SK-N-SH treated with all-trans-retinoic acid at 6 μM for 48 hours (cell line): Measurements from ENCODE around the gene ACTR8.

ENCODE experiments used
- BACH2 ChIP-seq: fragments of 250-450 bp; sonication (Bioruptor Pico); IDR thresholded peaks from 2 replicates; pipeline ENCODE4 v1.9.0; 2021; ENCODE audit warnings: mild to moderate bottlenecking, borderline replicate concordance
- CSRNP3 ChIP-seq: fragments of 250-450 bp; sonication (Bioruptor Pico); IDR thresholded peaks from 2 replicates; pipeline ENCODE4 v1.5.1; 2021; ENCODE audit warnings: mild to moderate bottlenecking, moderate library complexity
- GLIS3 ChIP-seq: fragments of 250-450 bp; sonication (Bioruptor Pico); IDR thresholded peaks from 2 replicates; pipeline ENCODE4 v1.5.0; 2020; ENCODE audit warnings: mild to moderate bottlenecking, moderate library complexity
- TOX ChIP-seq: fragments of 250-450 bp; sonication (Bioruptor Pico); IDR thresholded peaks from 2 replicates; pipeline ENCODE4 v1.8.0; 2021; ENCODE audit warnings: mild to moderate bottlenecking, moderate library complexity, borderline replicate concordance
- TSHZ2 ChIP-seq: fragments of 250-450 bp; sonication (Bioruptor Pico); IDR thresholded peaks from 2 replicates; pipeline ENCODE4 v1.5.0; 2020; ENCODE audit warnings: mild to moderate bottlenecking, moderate library complexity
- ZFP3 ChIP-seq: fragments of 250-450 bp; sonication (Bioruptor Pico); IDR thresholded peaks from 2 replicates; pipeline ENCODE4 v1.5.0; 2020; ENCODE audit warnings: mild to moderate bottlenecking, moderate library complexity
- ZFP30 ChIP-seq: fragments of 450-650 bp; formaldehyde crosslinking; IDR thresholded peaks from 2 replicates; pipeline ENCODE4 v1.5.0; 2022; ENCODE audit warnings: mild to moderate bottlenecking, moderate library complexity
- ZNF565 ChIP-seq: fragments of 450-650 bp; formaldehyde crosslinking; conservative IDR thresholded peaks from 2 replicates; pipeline ENCODE4 v1.5.0; 2020; ENCODE audit warnings: low read depth, mild to moderate bottlenecking, moderate library complexity

- TF ChIP-seq CSRNP3 (CRISPR knock-in tag) (no peak), GLIS3 (CRISPR knock-in tag) (no peak), ZNF565 (CRISPR knock-in tag) (no peak), TOX (CRISPR knock-in tag) (no peak), TSHZ2 (CRISPR knock-in tag) (no peak), ZFP3 (no peak), ZFP30 (CRISPR knock-in tag) (no peak), BACH2 (CRISPR knock-in tag) (no peak)
Measured at GRCh38 chr3:53921296-53921695, 39.3 kb upstream of the ACTR8 start.
